HG03520 (cell line): Measurements from ENCODE around the gene ETS2.

ENCODE experiments used
- ATAC-seq: cut with Tn5 transposase; IDR thresholded peaks from one replicate; pipeline ENCODE4 v1.9.1; 2021; ENCODE audit warnings: mild to moderate bottlenecking, moderate library complexity; ENCODE audit not compliant: unreplicated experiment

The ETS2 gene

DNA sequence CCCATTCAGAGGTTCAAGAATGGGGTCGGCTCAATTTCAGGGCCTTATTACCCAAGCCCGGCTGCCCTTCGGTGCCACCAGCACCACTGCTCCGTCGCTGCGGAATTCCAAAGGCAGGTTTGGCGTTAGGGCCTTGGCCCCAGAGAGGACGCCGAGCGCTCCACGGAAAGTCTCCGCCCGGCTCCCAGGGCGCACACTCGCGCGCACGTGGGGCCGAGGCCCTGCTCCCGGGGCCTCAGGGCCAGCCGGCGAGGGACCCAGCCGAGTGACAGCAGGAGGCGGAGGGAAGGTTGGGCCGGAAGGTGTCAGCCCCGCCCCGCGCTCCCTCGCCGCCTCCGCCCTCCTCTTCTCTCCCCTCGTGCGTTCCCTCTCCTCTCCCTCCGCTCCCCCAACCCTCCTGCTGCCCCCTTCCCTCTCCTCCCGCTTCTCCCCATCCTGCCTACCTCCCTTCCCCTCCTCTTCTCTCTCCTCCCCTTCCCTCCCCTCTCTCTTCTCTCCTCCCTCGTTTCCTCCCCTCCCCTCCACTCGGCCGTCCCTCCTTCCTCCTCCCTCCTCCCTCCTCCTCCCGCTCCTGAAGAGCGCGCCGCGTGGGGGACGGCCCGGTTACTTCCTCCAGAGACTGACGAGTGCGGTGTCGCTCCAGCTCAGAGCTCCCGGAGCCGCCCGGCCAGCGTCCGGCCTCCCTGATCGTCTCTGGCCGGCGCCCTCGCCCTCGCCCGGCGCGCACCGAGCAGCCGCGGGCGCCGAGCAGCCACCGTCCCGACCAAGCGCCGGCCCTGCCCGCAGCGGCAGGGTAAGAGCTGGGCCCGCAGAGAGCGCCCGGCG, at the start of gene ETS2:
TSS of gene ETS2 (plus strand) at position 602 of the 825 bp plus-strand sequence. CDS start 4,106 bp downstream, outside the sequence.
- ATAC-seq = no peak

DNA sequence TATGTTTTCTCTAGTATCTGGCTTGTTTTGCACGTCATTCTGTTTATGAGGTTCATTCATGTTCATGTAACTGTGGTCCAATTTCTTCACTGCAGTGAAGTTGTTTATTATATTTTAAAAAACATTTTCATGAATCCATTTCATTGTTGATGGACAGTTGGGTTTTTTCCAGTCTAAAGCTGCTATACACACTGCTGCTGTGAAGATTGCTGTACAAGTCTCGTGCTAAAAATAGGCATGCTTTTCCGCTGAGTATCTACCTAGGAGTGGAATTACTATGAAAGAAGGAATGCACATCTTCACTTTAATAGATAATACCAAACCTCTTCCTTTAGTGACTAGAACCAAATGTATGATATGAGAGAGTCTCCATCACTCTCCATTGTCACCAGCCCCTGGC, 49.0 kb upstream of the ETS2 start:
- ATAC-seq = no peak

DNA sequence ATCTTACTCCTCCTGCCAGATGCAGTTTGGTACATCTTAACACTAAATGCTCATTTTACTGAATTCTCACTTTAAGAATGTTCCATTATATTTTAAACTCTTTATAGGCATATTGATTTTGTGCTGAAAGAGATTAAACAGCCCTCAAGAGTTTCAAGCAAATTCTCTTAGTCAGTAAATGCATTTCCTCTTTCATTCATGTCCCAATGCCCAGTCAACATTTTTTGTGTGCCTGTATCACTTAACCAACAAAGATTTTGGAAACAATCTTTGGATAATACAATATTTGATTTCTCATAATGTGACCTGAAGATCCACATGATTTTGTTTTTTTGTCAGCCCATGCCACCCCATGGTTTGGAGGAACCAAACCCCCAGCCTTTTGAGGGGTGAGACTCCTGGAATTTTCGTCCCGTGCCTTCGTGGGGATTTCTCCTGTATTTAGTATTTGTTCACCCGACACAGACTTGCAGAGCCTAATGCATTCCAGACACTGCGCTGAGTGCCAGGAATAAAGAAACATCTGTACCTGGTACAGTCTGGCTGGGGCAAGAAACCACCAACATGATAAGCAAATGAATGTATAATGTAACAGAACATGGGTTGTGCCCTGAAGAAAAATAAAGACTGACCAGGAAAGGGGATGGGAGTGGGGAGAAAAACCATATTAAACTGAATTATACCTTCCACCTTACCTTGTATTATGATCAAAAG, 47.1 kb upstream of the ETS2 start:
- ATAC-seq = no peak

DNA sequence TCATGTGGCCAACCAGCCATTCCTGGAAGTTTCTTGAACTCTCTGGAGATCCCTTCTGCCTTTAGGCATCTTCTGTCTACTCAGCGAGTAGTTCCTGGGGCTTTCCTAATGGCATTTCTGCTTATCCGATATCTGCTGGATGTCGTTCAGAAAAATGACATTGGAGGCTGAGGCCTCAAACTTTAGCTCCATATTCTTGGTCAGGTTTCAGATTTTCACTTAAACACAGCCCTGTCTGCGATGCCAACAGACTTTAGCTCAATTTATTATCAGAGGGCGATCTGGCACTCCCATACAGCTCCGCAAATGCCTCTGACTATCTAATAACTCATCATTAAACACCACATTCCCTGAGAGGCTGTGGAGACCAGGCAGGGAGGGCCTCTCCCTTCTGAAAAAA, 46.3 kb upstream of the ETS2 start:
- ATAC-seq = no peak

DNA sequence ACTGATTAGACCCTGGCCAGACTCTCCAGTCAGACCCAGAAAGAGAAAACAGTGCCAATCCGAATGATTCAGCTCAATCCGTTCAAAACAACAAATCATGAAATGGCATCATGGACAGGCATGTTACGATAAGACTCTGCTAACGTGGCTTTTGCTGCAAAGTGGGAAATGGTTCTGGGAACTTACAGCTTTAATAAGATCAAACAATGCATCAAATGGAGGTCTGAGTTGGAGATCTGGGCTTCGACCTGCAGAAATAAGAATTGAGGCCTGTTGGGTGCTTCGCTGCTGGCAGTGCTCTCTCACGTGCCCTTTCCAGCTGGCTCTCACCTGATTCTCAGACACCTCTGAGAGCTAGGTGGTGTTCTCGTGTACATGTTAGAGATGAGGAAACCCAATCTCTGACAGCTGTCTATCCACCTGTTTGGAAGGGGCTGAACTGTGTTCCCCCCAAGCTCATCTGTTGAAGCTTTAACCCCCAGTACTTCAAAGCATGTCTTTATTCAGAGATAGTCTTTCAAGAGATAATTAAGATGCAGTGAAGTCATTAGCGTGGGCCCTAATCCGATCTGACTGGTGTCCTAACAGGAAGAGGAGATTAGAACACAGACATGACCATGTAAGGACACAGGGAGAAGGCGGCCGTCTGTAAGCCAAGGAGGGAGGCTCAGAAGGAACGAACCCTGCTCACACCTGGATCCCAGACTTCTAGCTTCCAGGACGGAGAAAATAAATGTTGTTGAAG, 45.5 kb upstream of the ETS2 start:
- no peak for ATAC-seq

DNA sequence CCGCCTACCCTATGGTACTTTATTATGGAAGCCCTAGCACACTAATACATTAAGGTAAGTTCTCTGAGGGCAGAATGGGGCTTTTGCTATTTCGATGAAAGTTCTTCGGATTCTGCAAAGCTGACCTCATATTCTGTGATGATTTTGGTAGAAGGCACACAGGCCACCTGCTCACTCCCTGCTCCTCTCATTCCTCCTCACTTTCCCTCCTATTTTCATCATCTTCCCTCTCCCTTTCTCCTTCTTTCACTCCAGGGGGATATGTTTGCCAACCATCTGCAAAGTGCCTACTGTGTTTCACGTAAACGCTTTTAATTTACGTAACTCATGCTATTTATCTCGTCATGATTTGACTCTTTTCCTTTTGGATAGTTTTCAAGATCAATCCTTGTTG, 45.0 kb upstream of the ETS2 start:
- no peak for ATAC-seq

DNA sequence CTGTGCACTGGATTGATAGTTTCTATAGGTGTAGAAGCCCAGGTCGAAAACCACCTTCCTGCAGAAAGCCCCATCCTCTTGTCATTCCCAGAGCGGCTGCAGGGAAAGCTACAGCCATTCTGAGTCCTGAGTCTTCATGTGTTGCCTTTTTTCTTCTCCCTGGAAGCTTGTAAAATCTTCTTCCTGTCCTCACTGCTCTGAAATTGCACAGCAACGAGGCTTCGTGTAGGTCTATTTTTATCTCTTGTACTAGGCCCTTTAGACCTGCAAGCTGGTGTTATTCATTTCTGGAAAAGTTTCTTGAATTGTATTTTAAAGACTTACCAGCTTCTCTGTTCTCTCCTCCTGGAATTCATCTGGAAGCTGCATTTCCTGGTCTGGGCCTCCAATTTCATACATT, 44.2 kb upstream of the ETS2 start:
- ATAC-seq = no peak

DNA sequence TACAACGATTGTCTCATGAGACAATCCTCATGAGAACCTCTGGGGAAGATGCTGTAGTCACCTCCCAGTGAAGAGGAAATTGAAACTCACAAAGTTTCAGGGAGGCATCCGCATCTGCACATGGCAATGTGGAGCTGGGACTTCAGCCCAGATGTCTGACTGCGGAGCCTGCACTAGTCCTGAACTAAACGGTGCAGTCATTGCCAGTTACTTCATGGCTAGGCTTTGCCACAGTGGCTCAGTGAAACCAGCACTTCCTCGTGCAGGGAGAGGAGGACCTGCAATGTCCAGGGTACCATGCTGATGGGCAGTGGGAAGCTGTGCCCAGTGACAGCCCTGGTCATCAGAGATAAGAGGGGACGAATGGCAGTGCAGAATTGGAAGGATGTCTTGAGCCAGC, 40.7 kb upstream of the ETS2 start:
- no peak for ATAC-seq

DNA sequence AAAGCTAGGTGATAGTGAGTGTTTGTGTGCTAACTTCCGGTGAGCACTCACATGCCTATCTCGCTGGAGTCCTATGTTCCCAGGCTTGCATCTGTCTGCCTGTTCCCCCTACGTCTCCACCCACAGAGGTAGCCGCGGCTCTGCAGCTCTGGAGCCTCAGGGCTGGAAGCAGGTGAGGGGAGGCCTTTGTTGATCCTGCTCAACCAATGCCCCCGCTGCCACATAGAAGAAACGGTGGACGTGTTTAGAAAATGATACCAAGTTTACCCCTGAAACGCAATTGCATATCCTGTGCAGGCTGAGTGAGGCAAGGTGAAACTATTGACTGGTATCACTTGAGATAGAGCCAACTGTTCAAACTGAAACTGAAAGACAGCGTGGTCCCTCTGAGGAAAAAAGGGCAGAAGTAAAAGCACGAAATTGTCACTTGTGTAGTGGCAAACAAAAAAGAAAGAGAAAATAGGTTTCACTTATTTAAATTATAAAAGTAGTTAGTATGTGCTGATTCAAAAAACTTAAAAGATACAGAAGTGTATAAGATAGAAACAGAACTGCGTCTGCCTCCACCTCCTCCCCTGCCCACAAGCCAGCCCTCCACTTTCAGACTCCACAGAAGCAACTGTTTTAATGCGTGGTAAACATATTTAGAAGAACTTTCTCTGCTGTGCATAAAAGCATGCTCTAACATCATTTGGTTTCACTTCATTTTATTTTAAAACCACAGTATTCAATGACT, 38.6 kb upstream of the ETS2 start:
- ATAC-seq = peak; percentile 97

DNA sequence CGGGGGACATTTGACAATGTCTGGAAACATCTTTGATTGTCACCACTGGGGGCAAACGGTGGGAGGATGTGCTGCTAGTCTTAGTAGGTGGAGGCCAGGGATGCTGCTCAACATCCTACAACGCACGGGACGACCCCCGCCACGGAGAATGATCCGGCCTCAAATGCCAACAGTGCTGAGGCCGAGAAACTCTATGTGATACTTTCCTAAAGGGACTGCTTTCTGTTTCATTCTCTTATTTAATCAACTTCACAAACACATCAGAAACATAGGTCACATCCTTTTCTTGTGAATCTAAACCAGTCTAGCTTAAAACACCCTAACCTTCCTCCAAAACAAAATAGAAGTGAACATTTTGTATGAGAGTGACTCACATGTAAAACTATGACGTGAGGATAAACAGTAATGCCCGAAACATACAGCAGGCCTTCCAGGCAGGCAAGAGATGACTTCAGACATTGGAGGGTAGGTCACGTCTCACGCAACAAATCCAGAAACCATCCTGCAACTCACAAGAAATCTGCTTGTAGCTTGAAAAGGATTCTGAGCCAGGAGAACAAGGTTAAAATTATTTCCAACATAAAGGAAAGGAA, 37.2 kb upstream of the ETS2 start:
- ATAC-seq = no peak

DNA sequence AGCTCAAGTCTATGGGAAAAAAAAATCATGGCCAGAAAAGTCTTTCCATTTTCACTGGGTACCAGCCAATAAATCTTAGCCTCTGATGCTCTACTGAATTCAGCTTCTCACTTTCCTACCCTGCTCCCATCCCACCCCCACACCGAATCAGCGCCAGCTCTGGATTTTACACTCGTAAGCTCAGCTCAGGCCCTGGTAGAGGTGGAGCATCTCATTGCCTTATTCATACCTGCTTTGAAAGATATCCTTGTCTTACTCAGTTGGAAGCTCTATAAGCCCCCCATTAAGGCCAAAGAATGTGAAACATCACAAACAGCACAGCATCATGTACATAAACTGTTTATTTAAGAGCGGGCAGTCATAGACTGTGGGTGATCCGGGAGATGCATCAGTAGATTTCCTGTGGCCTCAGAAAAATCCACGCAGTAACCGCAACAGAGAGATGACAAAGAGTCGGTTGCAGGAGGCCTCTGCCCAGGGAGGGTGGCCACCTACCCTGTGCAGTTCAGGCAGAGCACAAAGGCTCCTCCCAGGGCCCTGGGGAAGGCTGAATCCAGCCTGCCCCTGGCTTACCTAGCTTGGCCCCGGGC, 36.4 kb upstream of the ETS2 start:
- ATAC-seq = no peak

DNA sequence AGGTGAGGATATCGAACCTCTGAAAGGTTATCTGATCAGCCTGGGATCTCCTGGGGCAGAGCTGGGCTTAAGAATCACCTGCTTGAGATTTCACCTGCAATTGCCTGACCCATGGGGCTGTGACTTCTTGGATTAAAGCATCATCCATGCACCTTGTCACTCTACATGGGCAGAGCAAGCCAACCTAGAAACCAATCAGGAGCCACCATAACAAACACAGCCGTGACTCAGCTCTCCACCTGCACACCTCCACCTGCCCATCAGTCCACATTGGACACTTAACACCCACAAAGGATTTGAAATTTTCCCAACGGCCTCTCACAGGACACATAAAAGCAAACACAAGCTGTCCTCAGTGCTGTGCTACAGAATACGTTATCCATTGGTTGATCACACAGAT, 35.1 kb upstream of the ETS2 start:
- no peak for ATAC-seq

DNA sequence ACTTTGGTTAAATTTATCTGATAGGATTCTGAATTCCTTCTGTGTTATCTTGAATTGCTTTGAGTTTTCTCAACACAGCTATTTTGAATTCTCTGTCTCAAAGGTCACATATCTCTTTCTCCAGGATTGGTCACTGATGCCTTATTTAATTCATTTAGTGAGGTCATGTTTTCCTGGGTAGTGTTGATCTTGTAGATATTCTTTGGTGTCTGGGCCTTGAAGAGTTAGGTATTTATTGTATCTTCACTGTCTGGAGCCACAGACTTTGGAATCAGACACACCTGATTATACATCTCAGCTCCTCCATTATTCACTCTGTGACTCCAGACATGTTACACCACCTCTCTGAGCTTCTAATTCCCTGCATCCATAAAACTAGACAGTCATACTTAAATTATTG, 34.2 kb upstream of the ETS2 start:
- ATAC-seq = no peak

DNA sequence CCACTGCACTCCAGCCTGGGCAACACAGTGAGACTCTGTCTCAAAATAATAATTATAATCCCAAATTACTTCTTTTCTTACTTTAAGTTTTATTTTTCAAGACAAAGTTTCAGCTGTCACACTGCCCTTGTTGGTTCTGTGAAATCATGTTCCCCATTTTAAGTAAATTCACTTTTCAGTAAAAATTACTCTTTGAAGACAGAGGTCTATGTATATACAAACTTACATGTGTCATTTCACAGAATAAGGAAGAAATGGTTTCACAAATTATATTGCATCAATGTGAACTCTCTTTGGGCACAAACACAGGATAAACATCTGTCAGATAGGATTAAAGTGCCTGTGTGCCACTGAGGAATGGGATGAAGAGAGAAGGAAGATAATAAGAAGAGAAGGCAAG, 33.1 kb upstream of the ETS2 start:
- no peak for ATAC-seq

DNA sequence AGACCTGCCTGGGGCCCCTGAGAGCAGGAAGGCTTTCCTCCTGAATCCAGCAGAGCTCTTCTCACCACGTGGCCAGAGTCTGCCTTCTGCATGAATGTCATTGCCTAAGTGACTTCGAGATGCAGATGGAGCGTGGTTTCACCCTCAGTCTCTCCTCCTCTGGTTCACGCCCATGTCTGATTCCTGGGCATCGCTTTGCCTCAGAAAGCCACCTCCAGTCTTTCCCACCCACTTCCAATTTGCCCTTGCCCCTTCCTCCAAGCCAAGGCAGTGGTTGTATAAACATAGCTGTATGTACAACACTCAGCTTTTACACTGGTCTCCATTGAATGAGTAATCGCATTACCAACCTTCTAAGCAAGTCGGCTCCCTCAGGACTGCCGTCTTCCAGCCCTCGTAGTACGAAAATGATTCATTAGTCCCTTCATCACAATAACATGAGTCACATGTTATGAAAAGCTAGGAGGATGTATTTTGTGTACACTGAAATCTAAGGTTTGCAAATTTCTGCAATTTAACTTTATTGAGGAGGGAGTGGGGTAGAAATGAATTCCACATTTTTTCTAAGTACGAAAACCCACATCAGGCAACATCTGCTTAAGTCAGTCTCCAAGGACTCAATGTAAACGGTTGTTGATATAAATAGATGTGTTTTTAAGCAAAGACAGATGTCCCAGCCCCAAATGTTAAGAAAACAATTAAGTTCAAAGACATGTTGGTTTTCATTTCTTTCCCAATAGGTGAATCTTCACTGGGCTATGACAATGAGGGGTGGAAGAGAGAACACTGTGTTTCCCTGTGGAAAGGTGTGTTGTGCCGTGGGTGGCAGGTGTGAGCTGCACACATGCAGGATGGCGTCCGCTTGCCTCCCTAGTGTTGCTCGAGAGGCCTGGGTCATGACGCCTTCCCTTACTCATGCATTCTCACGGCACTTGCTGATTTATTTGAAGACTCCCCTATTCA, 32.3 kb upstream of the ETS2 start:
- ATAC-seq = no peak

DNA sequence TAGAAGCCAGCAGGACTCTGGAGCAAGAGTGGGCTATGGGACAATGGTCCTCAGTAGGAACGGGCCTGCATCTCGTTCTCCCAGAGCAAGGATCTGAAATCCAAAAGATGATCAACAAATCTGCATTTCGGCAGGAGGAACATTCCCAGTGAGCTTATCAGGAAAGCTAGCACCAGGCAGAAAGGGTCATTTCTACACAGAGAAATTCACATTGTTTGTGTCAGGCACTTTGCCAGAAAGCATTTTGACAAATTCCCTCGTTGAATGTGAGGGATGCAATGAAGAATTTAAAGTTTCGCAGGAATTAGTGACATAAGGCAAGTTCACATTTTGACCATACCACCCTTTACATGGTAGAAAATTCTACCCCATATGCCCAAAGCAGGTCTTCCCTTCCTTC, 31.6 kb upstream of the ETS2 start:
- no peak for ATAC-seq

DNA sequence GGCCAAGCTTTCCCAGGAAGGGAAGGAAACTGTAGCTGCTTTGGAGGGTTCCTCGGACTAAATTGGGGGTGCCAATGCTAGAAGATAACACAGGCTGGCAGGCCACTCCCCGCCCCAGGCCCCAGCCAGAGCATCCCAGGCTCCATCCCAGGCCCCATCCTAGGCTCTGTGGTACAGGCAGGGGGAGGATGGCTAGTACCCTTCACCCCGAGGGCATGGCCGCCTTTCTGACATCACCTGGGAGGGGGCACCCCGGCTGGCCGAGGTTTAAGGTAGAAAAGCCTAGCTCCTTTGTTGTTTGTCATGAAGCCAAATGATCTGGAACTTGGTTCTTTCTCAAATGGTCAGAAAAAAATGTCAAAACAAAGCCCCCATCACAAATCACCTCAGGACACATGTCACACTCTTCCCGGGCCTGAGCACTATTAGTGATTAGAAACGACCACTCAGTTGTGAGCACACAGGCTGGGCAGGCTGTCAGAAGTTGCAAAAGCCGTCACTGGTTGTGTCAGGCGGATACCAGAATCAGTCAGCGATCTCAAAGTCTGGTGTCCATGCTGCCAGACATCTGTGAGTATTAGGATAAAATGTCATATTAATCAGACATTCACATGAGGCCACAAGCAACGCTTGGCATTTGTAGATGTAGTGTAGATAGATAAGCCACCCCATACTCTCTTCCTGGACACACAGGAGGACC, 31.0 kb upstream of the ETS2 start:
- ATAC-seq = no peak

DNA sequence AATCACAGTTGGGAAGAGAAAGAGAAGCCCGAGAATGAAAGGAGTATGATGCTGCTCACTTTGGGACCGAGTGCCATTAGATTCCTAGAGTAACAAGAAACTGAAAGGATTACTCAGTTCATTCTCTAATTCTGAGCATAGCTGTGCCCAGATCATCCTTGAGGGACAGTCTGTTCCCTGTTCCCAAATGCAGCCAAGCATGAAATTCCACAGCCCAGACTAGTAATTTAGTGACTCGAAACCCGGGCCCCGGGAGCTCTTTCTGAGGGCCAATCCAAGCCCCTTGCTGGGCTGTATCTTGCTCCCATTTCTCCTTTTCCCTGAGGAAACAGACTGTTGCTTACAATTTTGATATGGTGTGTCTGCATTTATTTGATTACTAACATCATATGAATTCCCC, 30.0 kb upstream of the ETS2 start:
- ATAC-seq = no peak

DNA sequence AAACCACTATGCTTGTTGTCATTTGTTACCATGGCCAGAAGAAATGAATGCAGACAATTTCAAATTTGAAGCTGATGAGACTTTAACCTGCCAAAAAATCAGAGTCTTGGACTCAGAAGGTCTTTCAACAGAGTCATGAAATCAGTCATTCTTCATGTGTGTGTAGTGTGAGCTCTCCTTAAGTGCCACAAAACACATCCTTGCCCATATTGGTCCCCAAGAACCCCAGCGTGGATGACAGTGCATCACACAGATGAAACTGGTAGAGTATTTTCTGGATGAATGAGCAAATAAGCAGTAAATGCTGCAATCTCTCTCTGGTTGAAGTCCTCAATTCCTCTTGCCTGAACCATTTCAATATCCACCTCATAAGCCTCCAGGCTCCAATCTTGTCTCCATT, 28.7 kb upstream of the ETS2 start:
- ATAC-seq = no peak
